ENCODE measurements around the gene SCUBE1. TPM values are rescaled to one million over a fixed set of nuclear protein-coding genes. Genes with fewer than 3 reads are reported as not detected.

The SCUBE1 gene
- total RNA-seq, 2 experiments from 2014 or later = not detected

DNA sequence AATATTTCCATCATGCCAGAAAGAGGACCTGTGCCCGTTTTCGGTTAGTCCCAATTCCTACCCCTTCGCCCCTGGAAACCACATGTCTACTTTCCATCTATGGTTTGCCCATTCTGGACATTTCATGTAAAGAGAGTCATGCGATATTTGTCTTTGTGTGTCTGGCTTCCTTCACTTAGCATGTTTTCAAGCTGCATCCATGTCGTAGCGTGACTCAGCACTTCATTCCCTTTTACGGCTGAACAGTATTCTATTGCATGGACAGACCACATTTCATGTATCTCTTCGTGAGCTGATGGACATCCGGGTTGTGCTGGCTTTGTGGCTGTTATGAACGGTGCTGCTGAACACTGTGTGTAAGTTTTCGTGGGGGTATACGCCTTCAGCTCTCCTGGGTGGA, 43.4 kb downstream of the SCUBE1 start:
- Histone ChIP-seq H2AFZ (ENCODE audit: low read length) (no peak overlapping the region), H3K79me2 (ENCODE audit: insufficient read depth, low read depth, low read length) (no peaks in the 10 kb centered on the region), H4K20me1 (ENCODE audit: insufficient read depth, low read length) (no peaks in the 10 kb centered on the region), H3K9me2 (ENCODE audit: insufficient read depth, low read length) (no peaks in the 10 kb centered on the region), H3K4me2 (ENCODE audit: low read length) (no peak overlapping the region), H3K4me1 (ENCODE audit: insufficient read depth, low read length, poor library complexity, severe bottlenecking) (no peaks in the 10 kb centered on the region), H3K36me3 (ENCODE audit: insufficient read depth, low read length) (no peaks in the 10 kb centered on the region), H3K27ac (ENCODE audit: low read depth, low read length, poor library complexity, severe bottlenecking) (no peak overlapping the region), H3K9me3 (ENCODE audit: low read length) (no peaks in the 10 kb centered on the region), H3K4me3 (ENCODE audit: low read depth, low read length, poor library complexity, severe bottlenecking) (no peak overlapping the region)
- no peak for DNase-seq (ENCODE audit: low spot score)
- BruUV-seq (replicated peaks) = no TSS peak
- CTCF ChIA-PET (ENCODE audit: unreplicated experiment) = no interaction called here
- intact Hi-C loops (cut with micrococcal nuclease; ENCODE audit: unreplicated experiment) = no loop called here
- TF ChIP-seq EZH2phosphoT487 (IDR thresholded peaks at IDR 0.05; ENCODE audit: borderline replicate concordance, low read depth, low read length) = no peak
- TF ChIP-seq, protein P1, sequence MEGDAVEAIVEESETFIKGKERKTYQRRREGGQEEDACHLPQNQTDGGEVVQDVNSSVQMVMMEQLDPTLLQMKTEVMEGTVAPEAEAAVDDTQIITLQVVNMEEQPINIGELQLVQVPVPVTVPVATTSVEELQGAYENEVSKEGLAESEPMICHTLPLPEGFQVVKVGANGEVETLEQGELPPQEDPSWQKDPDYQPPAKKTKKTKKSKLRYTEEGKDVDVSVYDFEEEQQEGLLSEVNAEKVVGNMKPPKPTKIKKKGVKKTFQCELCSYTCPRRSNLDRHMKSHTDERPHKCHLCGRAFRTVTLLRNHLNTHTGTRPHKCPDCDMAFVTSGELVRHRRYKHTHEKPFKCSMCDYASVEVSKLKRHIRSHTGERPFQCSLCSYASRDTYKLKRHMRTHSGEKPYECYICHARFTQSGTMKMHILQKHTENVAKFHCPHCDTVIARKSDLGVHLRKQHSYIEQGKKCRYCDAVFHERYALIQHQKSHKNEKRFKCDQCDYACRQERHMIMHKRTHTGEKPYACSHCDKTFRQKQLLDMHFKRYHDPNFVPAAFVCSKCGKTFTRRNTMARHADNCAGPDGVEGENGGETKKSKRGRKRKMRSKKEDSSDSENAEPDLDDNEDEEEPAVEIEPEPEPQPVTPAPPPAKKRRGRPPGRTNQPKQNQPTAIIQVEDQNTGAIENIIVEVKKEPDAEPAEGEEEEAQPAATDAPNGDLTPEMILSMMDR (conservative IDR thresholded peaks at IDR 0.05; ENCODE audit: low read length) = no peak
- POLR2A ChIA-PET = no interaction called here

DNA sequence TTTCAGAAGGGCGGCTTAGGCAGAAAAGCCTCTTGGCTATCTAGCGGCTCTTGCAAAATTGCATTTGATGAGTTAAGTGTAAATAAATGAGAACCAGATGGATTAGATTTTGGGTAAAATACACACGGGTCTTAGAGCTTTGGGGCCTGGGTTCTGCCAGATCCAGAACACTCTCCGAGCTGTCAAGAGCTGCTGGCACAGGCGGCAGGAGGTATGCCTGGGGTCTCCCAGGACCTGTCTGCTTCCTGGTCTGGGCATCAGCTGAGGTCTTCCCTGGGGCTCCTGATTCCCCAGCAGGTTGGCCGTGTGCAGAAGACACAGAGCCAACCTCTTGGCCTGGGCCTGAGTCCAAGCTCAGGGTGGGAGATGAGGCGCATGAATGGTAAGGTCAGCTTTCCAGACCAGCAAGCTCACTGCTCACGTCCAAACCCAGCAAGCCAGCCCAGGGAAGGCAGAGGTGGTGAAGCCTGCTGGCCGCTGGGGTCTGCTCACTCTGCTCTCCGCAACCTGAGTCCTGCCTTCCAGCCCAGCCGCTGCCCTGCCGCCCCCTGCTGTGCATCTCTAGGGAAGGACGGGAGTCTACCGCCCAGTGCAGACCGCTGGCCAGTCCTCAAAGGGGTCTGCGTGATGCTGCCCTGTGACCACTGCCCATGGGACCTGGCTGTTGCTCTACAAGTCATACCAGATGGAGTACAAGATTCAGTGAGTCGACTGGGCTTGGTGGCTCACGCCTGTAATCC, 44.9 kb downstream of the SCUBE1 start:
- H4K20me1 ChIP-seq (ENCODE audit: insufficient read depth, low read length) = no peaks in the 10 kb centered on the region
- BruUV-seq (replicated peaks) = no TSS peak
- no peak overlapping the region for H3K4me2 ChIP-seq (ENCODE audit: low read length)
- ChIA-PET CTCF (ENCODE audit: unreplicated experiment) (no interaction called here), POLR2A (no interaction called here)
- H3K4me1 ChIP-seq (ENCODE audit: insufficient read depth, low read length, poor library complexity, severe bottlenecking) = no peaks in the 10 kb centered on the region
- H3K9me2 ChIP-seq (ENCODE audit: insufficient read depth, low read length) = no peaks in the 10 kb centered on the region
- H3K27ac ChIP-seq (ENCODE audit: low read depth, low read length, poor library complexity, severe bottlenecking) = no peak overlapping the region
- no peak overlapping the region for H3K4me3 ChIP-seq (ENCODE audit: low read depth, low read length, poor library complexity, severe bottlenecking)
- H3K79me2 ChIP-seq (ENCODE audit: insufficient read depth, low read depth, low read length) = no peaks in the 10 kb centered on the region
- no peaks in the 10 kb centered on the region for H3K36me3 ChIP-seq (ENCODE audit: insufficient read depth, low read length)
- H2AFZ ChIP-seq (ENCODE audit: low read length) = no peak overlapping the region
- intact Hi-C loops (cut with micrococcal nuclease; ENCODE audit: unreplicated experiment) = no loop called here
- TF ChIP-seq, protein P1 (conservative IDR thresholded peaks at IDR 0.05; ENCODE audit: low read length) = no peak
- TF ChIP-seq EZH2phosphoT487 (IDR thresholded peaks at IDR 0.05; ENCODE audit: borderline replicate concordance, low read depth, low read length) = no peak
- no peak for DNase-seq (ENCODE audit: low spot score)
- H3K9me3 ChIP-seq (ENCODE audit: low read length) = no peaks in the 10 kb centered on the region

GRCh38 chr22:43297270-43298061, 45.7 kb downstream of the SCUBE1 start:
- intact Hi-C loops (cut with micrococcal nuclease; ENCODE audit: unreplicated experiment) = no loop called here
- no peaks in the 10 kb centered on the region for H3K4me1 ChIP-seq (ENCODE audit: insufficient read depth, low read length, poor library complexity, severe bottlenecking)
- no peaks in the 10 kb centered on the region for H3K9me2 ChIP-seq (ENCODE audit: insufficient read depth, low read length)
- no peak for DNase-seq (ENCODE audit: low spot score)
- H4K20me1 ChIP-seq (ENCODE audit: insufficient read depth, low read length) = no peaks in the 10 kb centered on the region
- H3K27ac ChIP-seq (ENCODE audit: low read depth, low read length, poor library complexity, severe bottlenecking) = no peak overlapping the region
- no peaks in the 10 kb centered on the region for H3K79me2 ChIP-seq (ENCODE audit: insufficient read depth, low read depth, low read length)
- no peaks in the 10 kb centered on the region for H3K9me3 ChIP-seq (ENCODE audit: low read length)
- BruUV-seq (replicated peaks) = no TSS peak
- ChIA-PET POLR2A (no interaction called here), CTCF (ENCODE audit: unreplicated experiment) (no interaction called here)
- H2AFZ ChIP-seq (ENCODE audit: low read length) = no peak overlapping the region
- no peak overlapping the region for H3K4me2 ChIP-seq (ENCODE audit: low read length)
- TF ChIP-seq, protein P1 (conservative IDR thresholded peaks at IDR 0.05; ENCODE audit: low read length) = no peak
- TF ChIP-seq EZH2phosphoT487 (IDR thresholded peaks at IDR 0.05; ENCODE audit: borderline replicate concordance, low read depth, low read length) = no peak
- H3K36me3 ChIP-seq (ENCODE audit: insufficient read depth, low read length) = no peaks in the 10 kb centered on the region
- no peak overlapping the region for H3K4me3 ChIP-seq (ENCODE audit: low read depth, low read length, poor library complexity, severe bottlenecking)
